ENCODE measurements around the gene FPR2. TPM values are rescaled to one million over a fixed set of nuclear protein-coding genes. Genes with fewer than 3 reads are reported as not detected.
A peak's percentile ranks its signal among the peaks of the same experiment; 100 is the strongest.
"Not testable (repeated sequence)": the region's sequence is repeated elsewhere in the genome, so short reads cannot be mapped to it uniquely, and the experiment has no call there.

Gene FPR2
- total RNA-seq, 4 donors from 2014 or later: not detected

- Histone ChIP-seq H3K36me3 (no peaks in the 10 kb centered on the region), H3K27me3 (no peaks in the 10 kb centered on the region), H3K4me1 (peaks cover 0 to 5% (median 0%) of the 10 kb centered on the region in 4 donors), H3K27ac (no peak overlapping the region), H3K4me3 (no peak overlapping the region), H3K9me3 (no peaks in the 10 kb centered on the region)
- no peak for DNase-seq
- TF ChIP-seq EP300 (IDR thresholded peaks at IDR 0.05; ENCODE audit: low read depth): no peak
- TF ChIP-seq POLR2A (IDR thresholded peaks at IDR 0.05): no peak
- TF ChIP-seq POLR2AphosphoS5 (IDR thresholded peaks at IDR 0.05): no peak
- TF ChIP-seq CTCF (IDR thresholded peaks at IDR 0.05): no peak
- intact Hi-C loops (cut with DNase I; ENCODE audit: low total_unique reads): no loop called here
- in situ Hi-C loops (cut with MboI; ENCODE audit: low pct_ligation_motif_present in 1 of 4, low pct_unique_long_range_greater_than_20kb in 1 of 4, low sequenced_read_pairs in 3 of 4): no loop called here
- 65% methylated on average over 2 of the region's 2 CpGs for WGBS, 2 donors (ENCODE audit: low coverage in 1 of 2)
Observed at GRCh38 chr19:51802775-51803174, 41.8 kb downstream of the FPR2 start.

GRCh38 chr19:51803519-51803918 is 42.5 kb downstream of the FPR2 start:
- in situ Hi-C loops (cut with MboI; ENCODE audit: low pct_ligation_motif_present in 1 of 4, low pct_unique_long_range_greater_than_20kb in 1 of 4, low sequenced_read_pairs in 3 of 4): no loop called here
- H3K27ac ChIP-seq: peak overlapping the region in 1 of 4 donors; percentile 53
- WGBS, 2 donors (ENCODE audit: low coverage in 1 of 2): 59 to 66% methylated on average over 4 of the region's 4 CpGs
- intact Hi-C loops (cut with DNase I; ENCODE audit: low total_unique reads): no loop called here
- no peaks in the 10 kb centered on the region for H3K9me3 ChIP-seq
- no peak overlapping the region for H3K4me3 ChIP-seq
- H3K4me1 ChIP-seq: peaks cover 0 to 5% (median 0%) of the 10 kb centered on the region in 4 donors
- no peak for DNase-seq
- H3K27me3 ChIP-seq: no peaks in the 10 kb centered on the region
- TF ChIP-seq POLR2AphosphoS5 (IDR thresholded peaks at IDR 0.05): no peak
- TF ChIP-seq CTCF (IDR thresholded peaks at IDR 0.05): no peak
- no peak for TF ChIP-seq EP300 (IDR thresholded peaks at IDR 0.05; ENCODE audit: low read depth)
- no peak for TF ChIP-seq POLR2A (IDR thresholded peaks at IDR 0.05)
- H3K36me3 ChIP-seq: no peaks in the 10 kb centered on the region

GRCh38 chr19:51803967-51804366 is 43.0 kb downstream of the FPR2 start:
- intact Hi-C loops (cut with DNase I; ENCODE audit: low total_unique reads): no loop called here
- H3K27ac ChIP-seq: peak overlapping the region in 2 of 4 donors; percentile 28 to 53
- in situ Hi-C loops (cut with MboI; ENCODE audit: low pct_ligation_motif_present in 1 of 4, low pct_unique_long_range_greater_than_20kb in 1 of 4, low sequenced_read_pairs in 3 of 4): no loop called here
- DNase-seq: no peak
- H3K27me3 ChIP-seq: no peaks in the 10 kb centered on the region
- H3K4me3 ChIP-seq: no peak overlapping the region
- peaks cover 0 to 5% (median 0%) of the 10 kb centered on the region in 4 donors for H3K4me1 ChIP-seq
- 31 to 41% methylated on average over 5 of the region's 5 CpGs for WGBS, 2 donors (ENCODE audit: low coverage in 1 of 2)
- H3K36me3 ChIP-seq: no peaks in the 10 kb centered on the region
- TF ChIP-seq EP300 (IDR thresholded peaks at IDR 0.05; ENCODE audit: low read depth): no peak
- no peak for TF ChIP-seq CTCF (IDR thresholded peaks at IDR 0.05)
- no peak for TF ChIP-seq POLR2AphosphoS5 (IDR thresholded peaks at IDR 0.05)
- TF ChIP-seq POLR2A (IDR thresholded peaks at IDR 0.05): no peak
- no peaks in the 10 kb centered on the region for H3K9me3 ChIP-seq

- H3K27ac ChIP-seq: peak overlapping the region in 3 of 4 donors; percentile 9 to 53 (median 28)
- H3K9me3 ChIP-seq; H3K27me3 ChIP-seq; H3K4me3 ChIP-seq; DNase-seq; intact Hi-C loops (cut with DNase I; ENCODE audit: low total_unique reads); in situ Hi-C loops (cut with MboI; ENCODE audit: low pct_ligation_motif_present in 1 of 4, low pct_unique_long_range_greater_than_20kb in 1 of 4, low sequenced_read_pairs in 3 of 4); H3K4me1 ChIP-seq; H3K36me3 ChIP-seq: not testable (repeated sequence)
- WGBS, 2 donors (ENCODE audit: low coverage in 1 of 2): 85 to 88% methylated on average over 4 to 9 of the region's 9 CpGs
Observed at GRCh38 chr19:51804789-51805188, 43.8 kb downstream of the FPR2 start.

GRCh38 chr19:51805396-51805795 is 44.4 kb downstream of the FPR2 start:
- H3K4me3 ChIP-seq; in situ Hi-C loops (cut with MboI; ENCODE audit: low pct_ligation_motif_present in 1 of 4, low pct_unique_long_range_greater_than_20kb in 1 of 4, low sequenced_read_pairs in 3 of 4); H3K27me3 ChIP-seq; intact Hi-C loops (cut with DNase I; ENCODE audit: low total_unique reads); H3K9me3 ChIP-seq; H3K36me3 ChIP-seq; DNase-seq; H3K4me1 ChIP-seq: not testable (repeated sequence)
- WGBS, 2 donors (ENCODE audit: low coverage in 1 of 2): 82 to 87% methylated on average over 8 of the region's 8 CpGs
- peak overlapping the region in 2 of 4 donors; percentile 9 to 20 for H3K27ac ChIP-seq

- H3K36me3 ChIP-seq; in situ Hi-C loops (cut with MboI; ENCODE audit: low pct_ligation_motif_present in 1 of 4, low pct_unique_long_range_greater_than_20kb in 1 of 4, low sequenced_read_pairs in 3 of 4); H3K9me3 ChIP-seq; H3K4me3 ChIP-seq; intact Hi-C loops (cut with DNase I; ENCODE audit: low total_unique reads); H3K27ac ChIP-seq; H3K4me1 ChIP-seq; H3K27me3 ChIP-seq; DNase-seq: not testable (repeated sequence)
- 85 to 97% methylated on average over 5 of the region's 5 CpGs for WGBS, 2 donors (ENCODE audit: low coverage in 1 of 2)
Observed at GRCh38 chr19:51806571-51806970, 45.6 kb downstream of the FPR2 start.
